HL-60 (cell line): Measurements from ENCODE around the gene DUSP23.

Experiments
- DNase-seq, 2 experiments: peaks; one replicate each; pipeline ENCODE4 v3.0.0-alpha.2; 2010 to 2020; ENCODE audit warnings: low read depth in 1 of 2, low spot score in 1 of 2
- H3K27ac ChIP-seq: fragments of 250-450 bp; sonication (Bioruptor Pico); replicated peaks from 2 replicates; pipeline ENCODE4 v1.5.1; 2020; ENCODE audit warnings: mild to moderate bottlenecking, moderate library complexity
- H3K27me3 ChIP-seq: fragments of 250-450 bp; sonication (Bioruptor Pico); 2 replicates; pipeline ENCODE4 v1.5.1; 2021; ENCODE audit warnings: mild to moderate bottlenecking, moderate library complexity; ENCODE audit not compliant: insufficient read depth, poor library complexity, severe bottlenecking
- H3K4me3 ChIP-seq: replicated peaks from 2 replicates; pipeline ENCODE4 v1.5.1; 2011; ENCODE audit warnings: mild to moderate bottlenecking, control low read depth, low read length; ENCODE audit not compliant: insufficient read depth
- CTCF ChIP-seq: IDR thresholded peaks from one replicate; pipeline ENCODE4 v1.5.1; 2011; ENCODE audit warnings: low read length, control low read depth, inconsistent platforms; ENCODE audit not compliant: insufficient read depth
- GABPA ChIP-seq: IDR thresholded peaks from 2 replicates; pipeline ENCODE4 v1.6.1; 2012; ENCODE audit warnings: low read depth
- POLR2AphosphoS5 ChIP-seq: IDR thresholded peaks from 2 replicates; pipeline ENCODE4 v1.6.1; 2012; ENCODE audit warnings: low read depth
- REST ChIP-seq: IDR thresholded peaks from 2 replicates; pipeline ENCODE4 v1.6.1; 2012; ENCODE audit warnings: low read depth; ENCODE audit not compliant: insufficient replicate concordance
- SPI1 ChIP-seq: IDR thresholded peaks from 2 replicates; pipeline ENCODE4 v1.6.1; 2012; ENCODE audit warnings: low read depth, mild to moderate bottlenecking, borderline replicate concordance

DUSP23 gene

DNA sequence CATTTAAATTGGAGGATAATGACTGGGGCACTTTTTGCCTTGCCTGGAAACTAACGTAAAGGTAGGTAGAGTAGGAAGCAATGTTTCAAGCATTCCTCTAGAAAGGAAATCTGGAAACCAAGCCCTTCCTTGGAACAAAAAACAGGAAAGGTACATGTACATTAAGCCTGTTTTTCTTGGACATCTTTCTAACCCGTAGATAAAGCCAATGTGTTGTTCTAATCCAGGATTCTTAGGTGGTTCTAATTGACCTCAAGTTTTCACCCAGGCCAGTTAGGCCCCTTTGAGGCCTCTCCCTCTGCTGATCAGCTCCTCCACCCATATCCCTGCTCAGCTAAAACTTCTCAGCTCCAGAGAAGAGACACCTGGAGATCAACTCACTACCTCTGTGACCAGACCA is 6.3 kb upstream of the DUSP23 start:
- Histone ChIP-seq H3K27ac (no peak overlapping the region), H3K27me3 (no peaks in the 10 kb centered on the region), H3K4me3 (no peak overlapping the region)
- DNase-seq, result no peak
- TF ChIP-seq POLR2AphosphoS5 (no peak), SPI1 (no peak), REST (no peak), CTCF (no peak), GABPA (no peak)

DNA sequence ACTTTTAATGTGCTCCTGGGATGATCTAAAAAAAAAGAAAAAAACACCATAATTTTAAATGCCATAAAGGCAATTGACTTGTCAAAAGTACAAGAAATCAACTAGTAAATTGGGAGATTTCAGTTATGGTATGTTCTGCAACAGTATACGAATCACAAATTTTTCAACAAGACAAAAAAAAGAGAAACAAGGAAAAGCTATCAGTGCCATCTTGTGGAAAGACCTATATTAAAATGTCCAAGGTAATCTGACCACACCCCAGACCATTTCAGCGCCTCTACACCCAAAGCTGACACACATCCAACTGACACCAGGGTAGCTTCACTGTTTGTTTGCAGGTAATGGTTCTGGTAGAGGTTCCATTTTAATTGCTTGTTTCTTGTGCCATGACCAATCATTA is 5.0 kb upstream of the DUSP23 start:
- no peak for TF ChIP-seq REST
- H3K4me3 ChIP-seq, result no peak overlapping the region
- H3K27me3 ChIP-seq, result no peaks in the 10 kb centered on the region
- H3K27ac ChIP-seq, result no peak overlapping the region
- DNase-seq, result no peak

GRCh38 chr1:159778266-159778665 is 2.5 kb upstream of the DUSP23 start:
- no peak overlapping the region for H3K27ac ChIP-seq
- no peaks in the 10 kb centered on the region for H3K27me3 ChIP-seq
- DNase-seq, result no peak
- H3K4me3 ChIP-seq, result no peak overlapping the region
- TF ChIP-seq SPI1 (no peak), CTCF (no peak), REST (no peak), POLR2AphosphoS5 (no peak), GABPA (no peak)

DNA sequence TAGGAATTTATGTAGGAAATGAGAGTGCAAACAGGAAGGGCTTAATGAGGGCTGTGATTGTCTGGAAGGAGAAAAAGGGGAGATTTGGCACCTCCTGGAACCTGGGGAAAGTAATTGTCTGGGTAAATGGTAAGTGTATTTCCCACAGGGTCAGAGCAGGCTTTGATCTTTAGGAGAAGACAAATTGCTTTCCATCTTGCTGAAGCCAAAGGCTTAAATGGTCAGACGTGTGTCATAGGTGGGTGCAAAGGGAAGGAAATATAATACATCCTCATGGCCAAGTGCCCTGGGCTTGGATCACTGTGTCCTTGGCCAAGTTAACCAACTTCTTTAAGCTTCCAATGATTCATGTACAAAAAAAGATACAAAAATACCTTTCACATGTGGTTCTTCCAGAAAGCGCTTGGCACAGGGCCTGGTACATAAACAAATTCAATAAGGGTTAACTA is 1.3 kb upstream of the DUSP23 start:
- Histone ChIP-seq H3K4me3 (no peak overlapping the region), H3K27me3 (no peaks in the 10 kb centered on the region), H3K27ac (no peak overlapping the region)
- DNase-seq, result no peak
- no peak for TF ChIP-seq REST
- no peak for TF ChIP-seq SPI1
- no peak for TF ChIP-seq POLR2AphosphoS5
- TF ChIP-seq GABPA, result no peak
- TF ChIP-seq CTCF, result no peak
